ENCODE data around the gene PI4KB. TPM values are rescaled to one million over a fixed set of nuclear protein-coding genes. Genes with fewer than 3 reads are reported as not detected.
A peak's percentile ranks its signal among the peaks of the same experiment; 100 is the strongest.

The PI4KB gene
- total and polyA plus RNA-seq, 2 of the 13 experiments (the other 11 are each of a cell fraction or from before 2014, with no cell fraction given), result 19.5 to 29.3 TPM

DNA sequence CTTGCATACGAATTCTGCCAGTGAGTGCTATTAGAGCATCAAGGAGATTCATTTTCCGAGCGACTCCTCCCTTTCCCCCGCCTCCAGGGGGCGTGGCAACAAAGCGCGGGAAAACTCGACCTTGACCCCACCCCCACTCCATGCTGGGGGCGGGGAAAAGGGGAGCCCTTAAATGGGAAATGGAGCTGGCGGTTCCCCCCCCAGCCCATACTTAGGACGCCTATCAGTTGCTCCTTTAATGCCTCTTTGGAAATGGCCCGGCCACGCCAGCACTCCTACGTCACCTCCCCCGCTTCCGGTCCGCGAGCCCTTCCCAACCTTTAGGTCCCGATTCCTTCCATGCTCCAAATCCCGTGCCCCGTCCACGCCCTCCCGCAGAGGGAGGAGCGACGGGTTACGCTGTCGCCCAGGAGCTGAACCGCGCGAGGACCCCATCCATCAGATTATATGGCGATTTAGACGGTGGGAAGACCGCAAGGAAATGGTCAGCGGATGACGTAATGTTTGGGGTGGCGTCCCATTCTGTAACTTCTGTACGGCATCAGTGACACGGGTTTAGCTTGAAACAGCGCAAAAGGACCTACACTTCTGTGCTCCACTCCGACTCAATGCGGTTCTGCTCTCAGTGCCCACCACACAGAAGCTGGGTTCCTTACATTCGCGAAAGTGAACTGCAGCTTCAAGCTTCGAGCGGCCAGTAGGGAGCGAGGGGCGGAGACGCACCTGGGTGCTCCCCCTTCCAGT is 45.8 kb downstream of the PI4KB start (continued):
- TF ChIP-seq GATA4 (IDR thresholded peaks at IDR 0.05; ENCODE audit: borderline replicate concordance, low read depth) (peak; percentile 14; the same call in 1 of the 2 replicates), HMGA1 (CRISPR knock-in tag; conservative IDR thresholded peaks at IDR 0.05) (no peak), THAP11 (CRISPR knock-in tag; IDR thresholded peaks at IDR 0.05) (peak; percentile 66), ELF3 (CRISPR knock-in tag; IDR thresholded peaks at IDR 0.05) (no peak), ESRRA (CRISPR knock-in tag; IDR thresholded peaks at IDR 0.05; ENCODE audit: low read depth) (0 out of 2 replicates have a peak, but pooled peaks have one; percentile 41), NONO (IDR thresholded peaks at IDR 0.05) (no peak), NONO (CRISPR knock-in tag; conservative IDR thresholded peaks at IDR 0.05) (peak; percentile 89; the same call in 1 of the 2 replicates), KDM5B (CRISPR knock-in tag; IDR thresholded peaks at IDR 0.05; ENCODE audit: borderline replicate concordance) (0 out of 2 replicates have a peak, but pooled peaks have one; percentile 32), ZNF589 (CRISPR knock-in tag; conservative IDR thresholded peaks at IDR 0.05) (0 out of 2 replicates have a peak, but pooled peaks have one; percentile 59), SAFB2 (CRISPR knock-in tag; IDR thresholded peaks at IDR 0.05; ENCODE audit: borderline replicate concordance, low read depth) (0 out of 2 replicates have a peak, but pooled peaks have one; percentile 48), NR2F6 (IDR thresholded peaks at IDR 0.05) (peak; percentile 82), NR2F6 (CRISPR knock-in tag; IDR thresholded peaks at IDR 0.05) (peak; percentile 79), ZNF225 (CRISPR knock-in tag; IDR thresholded peaks at IDR 0.05) (peak; percentile 89), ZNF747 (CRISPR knock-in tag; IDR thresholded peaks at IDR 0.05; ENCODE audit: borderline replicate concordance) (peak; percentile 34; the same call in 1 of the 2 replicates), CCDC6 (CRISPR knock-in tag; IDR thresholded peaks at IDR 0.05) (peak; percentile 4; the same call in 1 of the 2 replicates), GABPA (IDR thresholded peaks at IDR 0.05; ENCODE audit: low read depth, low read length) (peak; percentile 61), GABPA (CRISPR knock-in tag; IDR thresholded peaks at IDR 0.05; ENCODE audit: low read depth) (peak; percentile 88), ZNF530 (CRISPR knock-in tag; IDR thresholded peaks at IDR 0.05; ENCODE audit: low read depth) (no peak), ZBTB3 (CRISPR knock-in tag; IDR thresholded peaks at IDR 0.05; ENCODE audit: borderline replicate concordance, low read depth) (0 out of 2 replicates have a peak, but pooled peaks have one; percentile 40)
- TF ChIP-seq, protein P1, sequence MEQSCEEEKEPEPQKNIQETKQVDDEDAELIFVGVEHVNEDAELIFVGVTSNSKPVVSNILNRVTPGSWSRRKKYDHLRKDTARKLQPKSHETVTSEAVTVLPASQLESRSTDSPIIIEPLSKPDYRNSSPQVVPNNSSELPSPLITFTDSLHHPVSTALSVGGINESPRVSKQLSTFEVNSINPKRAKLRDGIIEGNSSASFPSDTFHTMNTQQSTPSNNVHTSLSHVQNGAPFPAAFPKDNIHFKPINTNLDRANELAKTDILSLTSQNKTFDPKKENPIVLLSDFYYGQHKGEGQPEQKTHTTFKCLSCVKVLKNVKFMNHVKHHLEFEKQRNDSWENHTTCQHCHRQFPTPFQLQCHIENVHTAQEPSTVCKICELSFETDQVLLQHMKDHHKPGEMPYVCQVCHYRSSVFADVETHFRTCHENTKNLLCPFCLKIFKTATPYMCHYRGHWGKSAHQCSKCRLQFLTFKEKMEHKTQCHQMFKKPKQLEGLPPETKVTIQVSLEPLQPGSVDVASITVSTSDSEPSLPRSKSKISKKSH (CRISPR knock-in tag; IDR thresholded peaks at IDR 0.05; ENCODE audit: borderline replicate concordance), result peak; percentile 77; the same call in 1 of the 2 replicates
- TF ChIP-seq, protein P2, sequence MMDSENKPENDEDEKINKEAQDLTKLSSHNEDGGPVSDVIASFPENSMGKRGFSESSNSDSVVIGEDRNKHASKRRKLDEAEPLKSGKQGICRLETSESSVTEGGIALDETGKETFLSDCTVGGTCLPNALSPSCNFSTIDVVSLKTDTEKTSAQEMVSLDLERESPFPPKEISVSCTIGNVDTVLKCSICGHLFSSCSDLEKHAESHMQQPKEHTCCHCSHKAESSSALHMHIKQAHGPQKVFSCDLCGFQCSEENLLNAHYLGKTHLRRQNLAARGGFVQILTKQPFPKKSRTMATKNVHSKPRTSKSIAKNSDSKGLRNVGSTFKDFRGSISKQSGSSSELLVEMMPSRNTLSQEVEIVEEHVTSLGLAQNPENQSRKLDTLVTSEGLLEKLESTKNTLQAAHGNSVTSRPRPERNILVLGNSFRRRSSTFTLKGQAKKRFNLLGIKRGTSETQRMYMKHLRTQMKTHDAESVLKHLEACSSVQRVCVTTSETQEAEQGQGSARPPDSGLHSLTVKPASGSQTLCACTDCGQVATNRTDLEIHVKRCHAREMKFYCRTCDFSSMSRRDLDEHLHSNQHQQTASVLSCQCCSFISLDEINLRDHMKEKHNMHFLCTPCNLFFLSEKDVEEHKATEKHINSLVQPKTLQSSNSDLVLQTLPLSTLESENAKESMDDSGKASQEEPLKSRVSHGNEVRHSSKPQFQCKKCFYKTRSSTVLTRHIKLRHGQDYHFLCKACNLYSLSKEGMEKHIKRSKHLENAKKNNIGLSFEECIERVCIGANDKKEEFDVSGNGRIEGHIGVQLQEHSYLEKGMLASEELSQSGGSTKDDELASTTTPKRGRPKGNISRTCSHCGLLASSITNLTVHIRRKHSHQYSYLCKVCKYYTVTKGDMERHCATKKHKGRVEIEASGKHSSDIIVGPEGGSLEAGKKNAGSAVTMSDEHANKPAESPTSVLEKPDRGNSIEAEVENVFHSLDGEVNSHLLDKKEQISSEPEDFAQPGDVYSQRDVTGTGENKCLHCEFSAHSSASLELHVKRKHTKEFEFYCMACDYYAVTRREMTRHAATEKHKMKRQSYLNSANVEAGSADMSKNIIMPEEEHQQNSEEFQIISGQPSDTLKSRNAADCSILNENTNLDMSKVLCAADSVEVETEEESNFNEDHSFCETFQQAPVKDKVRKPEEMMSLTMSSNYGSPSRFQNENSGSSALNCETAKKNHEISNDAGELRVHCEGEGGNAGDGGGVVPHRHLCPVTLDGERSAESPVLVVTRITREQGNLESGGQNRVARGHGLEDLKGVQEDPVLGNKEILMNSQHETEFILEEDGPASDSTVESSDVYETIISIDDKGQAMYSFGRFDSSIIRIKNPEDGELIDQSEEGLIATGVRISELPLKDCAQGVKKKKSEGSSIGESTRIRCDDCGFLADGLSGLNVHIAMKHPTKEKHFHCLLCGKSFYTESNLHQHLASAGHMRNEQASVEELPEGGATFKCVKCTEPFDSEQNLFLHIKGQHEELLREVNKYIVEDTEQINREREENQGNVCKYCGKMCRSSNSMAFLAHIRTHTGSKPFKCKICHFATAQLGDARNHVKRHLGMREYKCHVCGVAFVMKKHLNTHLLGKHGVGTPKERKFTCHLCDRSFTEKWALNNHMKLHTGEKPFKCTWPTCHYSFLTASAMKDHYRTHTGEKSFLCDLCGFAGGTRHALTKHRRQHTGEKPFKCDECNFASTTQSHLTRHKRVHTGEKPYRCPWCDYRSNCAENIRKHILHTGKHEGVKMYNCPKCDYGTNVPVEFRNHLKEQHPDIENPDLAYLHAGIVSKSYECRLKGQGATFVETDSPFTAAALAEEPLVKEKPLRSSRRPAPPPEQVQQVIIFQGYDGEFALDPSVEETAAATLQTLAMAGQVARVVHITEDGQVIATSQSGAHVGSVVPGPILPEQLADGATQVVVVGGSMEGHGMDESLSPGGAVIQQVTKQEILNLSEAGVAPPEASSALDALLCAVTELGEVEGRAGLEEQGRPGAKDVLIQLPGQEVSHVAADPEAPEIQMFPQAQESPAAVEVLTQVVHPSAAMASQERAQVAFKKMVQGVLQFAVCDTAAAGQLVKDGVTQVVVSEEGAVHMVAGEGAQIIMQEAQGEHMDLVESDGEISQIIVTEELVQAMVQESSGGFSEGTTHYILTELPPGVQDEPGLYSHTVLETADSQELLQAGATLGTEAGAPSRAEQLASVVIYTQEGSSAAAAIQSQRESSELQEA (CRISPR knock-in tag; IDR thresholded peaks at IDR 0.05; ENCODE audit: not compliant biosample characterization), result no peak

Measured in HepG2 (cell line).